Neural cell (in vitro differentiated cells): ENCODE data around the gene ARL5B.

Experiments used
- EZH2 ChIP-seq: fragments of 200-600, 300-800 bp; shearing (Covaris generic), sonication (generic); IDR thresholded peaks from 2 replicates; pipeline ENCODE4 v1.6.1; 2014; ENCODE audit warnings: antibody characterized with exemption, low read length, borderline replicate concordance, mild to moderate bottlenecking; ENCODE audit not compliant: insufficient read depth, poor library complexity, severe bottlenecking
- POLR2AphosphoS5 ChIP-seq: IDR thresholded peaks from 2 replicates; pipeline ENCODE4 v1.6.1; 2012
- RAD21 ChIP-seq: fragments of 450-650 bp; conservative IDR thresholded peaks from 2 replicates; pipeline ENCODE4 v1.6.1; 2014; ENCODE audit warnings: antibody characterized with exemption, mild to moderate bottlenecking, moderate library complexity
- TF ChIP-seq, protein P1 (sequence below): fragments of 450-650 bp; IDR thresholded peaks from 2 replicates; pipeline ENCODE4 v1.5.1; 2014; ENCODE audit warnings: antibody characterized with exemption, mild to moderate bottlenecking, moderate library complexity; ENCODE audit not compliant: poor library complexity, severe bottlenecking

DNA sequence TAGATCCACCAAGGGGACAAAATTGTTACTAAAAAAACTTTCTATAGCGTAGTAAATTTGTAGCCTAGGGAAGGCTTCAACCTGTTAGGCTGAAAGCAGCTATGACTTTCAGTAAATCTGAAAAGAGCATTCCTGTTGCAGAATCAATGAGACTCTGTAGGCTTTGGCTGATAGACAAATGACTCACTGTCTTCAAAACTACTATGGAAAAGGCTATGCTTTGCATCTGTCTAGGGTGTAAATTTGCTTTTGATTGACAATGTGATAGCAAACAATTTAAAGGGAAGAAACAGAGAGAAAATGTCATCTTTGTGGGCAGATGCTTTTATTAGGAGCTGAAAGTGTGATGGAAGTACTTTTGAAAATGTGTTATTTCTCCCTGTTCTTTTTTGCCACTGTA is 60.6 kb downstream of the ARL5B start:
- TF ChIP-seq POLR2AphosphoS5 (peak; percentile 61), RAD21 (no peak), EZH2 (no peak)
- TF ChIP-seq, protein P1, sequence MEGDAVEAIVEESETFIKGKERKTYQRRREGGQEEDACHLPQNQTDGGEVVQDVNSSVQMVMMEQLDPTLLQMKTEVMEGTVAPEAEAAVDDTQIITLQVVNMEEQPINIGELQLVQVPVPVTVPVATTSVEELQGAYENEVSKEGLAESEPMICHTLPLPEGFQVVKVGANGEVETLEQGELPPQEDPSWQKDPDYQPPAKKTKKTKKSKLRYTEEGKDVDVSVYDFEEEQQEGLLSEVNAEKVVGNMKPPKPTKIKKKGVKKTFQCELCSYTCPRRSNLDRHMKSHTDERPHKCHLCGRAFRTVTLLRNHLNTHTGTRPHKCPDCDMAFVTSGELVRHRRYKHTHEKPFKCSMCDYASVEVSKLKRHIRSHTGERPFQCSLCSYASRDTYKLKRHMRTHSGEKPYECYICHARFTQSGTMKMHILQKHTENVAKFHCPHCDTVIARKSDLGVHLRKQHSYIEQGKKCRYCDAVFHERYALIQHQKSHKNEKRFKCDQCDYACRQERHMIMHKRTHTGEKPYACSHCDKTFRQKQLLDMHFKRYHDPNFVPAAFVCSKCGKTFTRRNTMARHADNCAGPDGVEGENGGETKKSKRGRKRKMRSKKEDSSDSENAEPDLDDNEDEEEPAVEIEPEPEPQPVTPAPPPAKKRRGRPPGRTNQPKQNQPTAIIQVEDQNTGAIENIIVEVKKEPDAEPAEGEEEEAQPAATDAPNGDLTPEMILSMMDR: no peak
